T-helper 1 cell (primary cell): Measurements from ENCODE around the gene DGKQ.
"Not testable (repeated sequence)": the region's sequence is repeated elsewhere in the genome, so short reads cannot be mapped to it uniquely, and the experiment has no call there.

ENCODE experiments used
- DNase-seq, 5 donors: peaks; one replicate each; pipeline ENCODE4 v3.0.0-alpha.2; 2012 to 2020

The DGKQ gene

DNA sequence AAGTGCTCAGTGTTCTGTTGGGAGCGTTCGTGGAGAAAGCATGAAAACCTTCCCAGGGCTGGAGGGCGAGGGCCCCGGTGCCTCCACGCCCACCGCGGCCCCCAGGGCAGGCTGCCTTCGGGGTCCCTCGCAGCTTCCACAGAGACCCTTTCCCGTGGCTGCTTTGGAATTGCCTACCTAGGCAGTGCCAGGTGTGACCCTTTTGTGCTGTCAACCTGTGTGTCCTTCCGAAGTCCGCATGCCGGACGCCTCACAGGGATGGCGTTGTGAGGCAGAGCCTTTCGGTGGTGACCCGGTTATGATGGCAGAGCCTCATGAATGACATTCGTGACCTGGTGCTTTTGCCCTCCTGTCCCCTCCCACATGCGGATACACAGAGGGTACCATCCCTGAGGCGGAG, 23.7 kb downstream of the DGKQ start:
- no peak for DNase-seq

DNA sequence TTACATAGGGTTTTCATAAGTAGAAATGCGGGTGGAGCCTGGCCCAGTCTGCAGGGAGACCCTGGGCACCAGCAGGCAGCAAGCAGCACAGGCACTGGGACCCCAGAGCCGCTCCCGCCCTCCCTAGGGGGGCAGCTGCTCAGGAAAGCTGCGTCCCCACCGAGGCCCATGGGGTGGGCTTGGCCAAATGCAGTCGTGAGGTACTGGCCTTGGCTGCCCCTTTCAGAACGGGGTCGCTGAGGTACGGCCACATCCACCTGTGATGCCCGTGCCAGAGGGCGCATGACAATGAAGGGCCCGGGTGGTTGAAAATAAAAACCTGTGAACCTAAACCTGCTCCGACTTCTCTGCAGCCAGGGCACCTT, 24.5 kb downstream of the DGKQ start:
- no peak for DNase-seq

GRCh38 chr4:948101-948935, 25.1 kb downstream of the DGKQ start:
- peak in 1 of 5 donors; percentile 4 for DNase-seq

DNA sequence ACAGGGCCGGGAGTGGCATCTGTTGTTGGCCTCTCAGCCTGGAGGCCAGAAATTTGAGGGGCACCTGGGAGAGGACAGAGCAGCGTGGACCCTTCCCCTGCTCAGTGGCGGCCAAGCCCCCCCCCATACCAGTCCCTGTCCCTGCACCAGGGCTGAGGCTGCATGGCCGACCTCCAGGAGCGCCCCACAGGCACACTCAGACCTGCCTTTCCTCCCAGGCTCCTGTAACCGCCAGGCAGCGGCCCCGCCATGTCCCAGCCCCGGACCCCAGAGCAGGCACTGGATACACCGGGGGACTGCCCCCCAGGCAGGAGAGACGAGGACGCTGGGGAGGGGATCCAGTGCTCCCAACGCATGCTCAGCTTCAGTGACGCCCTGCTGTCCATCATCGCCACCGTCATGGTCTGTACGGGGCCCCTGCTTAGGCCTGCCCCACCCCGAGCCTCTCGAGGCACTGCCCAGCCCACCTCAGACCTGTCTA, 25.8 kb downstream of the DGKQ start:
- peak in 1 of 5 donors; percentile 8 for DNase-seq

- DNase-seq, result no peak
Measured at GRCh38 chr4:946517-947471, 26.6 kb downstream of the DGKQ start.

- no peak for DNase-seq
Measured at GRCh38 chr4:946103-946450, 27.3 kb downstream of the DGKQ start.

- no peak for DNase-seq
Measured at GRCh38 chr4:945274-946102, 27.9 kb downstream of the DGKQ start.

DNA sequence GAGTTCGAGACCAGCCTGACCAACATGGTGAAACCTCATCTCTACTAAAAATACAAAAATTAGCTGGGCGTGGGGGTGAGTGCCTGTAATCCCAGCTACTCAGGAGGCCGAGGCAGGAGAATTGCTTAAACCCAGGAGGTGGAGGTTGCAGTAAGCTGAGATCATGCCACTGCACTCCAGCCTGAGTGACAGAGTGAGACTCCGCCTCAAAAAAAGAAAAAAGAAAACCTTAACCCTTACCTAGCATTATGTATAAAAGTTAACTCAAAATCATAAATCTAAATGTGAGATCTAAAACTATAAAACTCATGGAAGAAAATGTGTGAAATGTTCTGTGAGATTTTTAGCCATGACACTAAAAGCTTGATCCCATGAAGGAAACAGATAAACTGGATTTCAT, 33.9 kb downstream of the DGKQ start:
- DNase-seq, result not testable (repeated sequence)

DNA sequence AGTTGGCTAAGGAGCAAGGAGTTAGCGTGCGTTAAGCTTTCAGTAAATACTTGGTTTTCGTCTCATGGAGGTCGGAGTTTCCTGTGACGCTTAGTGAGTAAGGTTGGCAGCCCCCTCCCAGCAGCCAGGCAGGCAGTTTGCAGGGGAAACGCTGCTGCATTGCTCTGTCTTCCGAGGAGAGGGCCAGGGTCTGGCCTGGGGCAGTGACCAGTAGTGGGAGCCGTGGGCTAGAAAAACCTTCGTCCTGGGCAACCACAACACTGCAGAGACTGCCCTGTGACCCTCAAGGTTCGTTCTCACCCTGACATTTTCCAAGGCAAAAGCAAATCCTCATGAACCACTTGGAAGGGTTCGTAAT, 40.7 kb downstream of the DGKQ start:
- no peak for DNase-seq

- DNase-seq, result peak; percentile 92 to 98 (median 94)
Measured at GRCh38 chr4:931960-932712, 41.2 kb downstream of the DGKQ start, which contains the start of the genes GAK and TMEM175. Gene GAK (minus strand): TSS chr4:932316. CDS start chr4:932187, 129 bp downstream. Gene TMEM175 (plus strand): TSS chr4:932460. CDS start chr4:947740, 15,280 bp downstream.

DNA sequence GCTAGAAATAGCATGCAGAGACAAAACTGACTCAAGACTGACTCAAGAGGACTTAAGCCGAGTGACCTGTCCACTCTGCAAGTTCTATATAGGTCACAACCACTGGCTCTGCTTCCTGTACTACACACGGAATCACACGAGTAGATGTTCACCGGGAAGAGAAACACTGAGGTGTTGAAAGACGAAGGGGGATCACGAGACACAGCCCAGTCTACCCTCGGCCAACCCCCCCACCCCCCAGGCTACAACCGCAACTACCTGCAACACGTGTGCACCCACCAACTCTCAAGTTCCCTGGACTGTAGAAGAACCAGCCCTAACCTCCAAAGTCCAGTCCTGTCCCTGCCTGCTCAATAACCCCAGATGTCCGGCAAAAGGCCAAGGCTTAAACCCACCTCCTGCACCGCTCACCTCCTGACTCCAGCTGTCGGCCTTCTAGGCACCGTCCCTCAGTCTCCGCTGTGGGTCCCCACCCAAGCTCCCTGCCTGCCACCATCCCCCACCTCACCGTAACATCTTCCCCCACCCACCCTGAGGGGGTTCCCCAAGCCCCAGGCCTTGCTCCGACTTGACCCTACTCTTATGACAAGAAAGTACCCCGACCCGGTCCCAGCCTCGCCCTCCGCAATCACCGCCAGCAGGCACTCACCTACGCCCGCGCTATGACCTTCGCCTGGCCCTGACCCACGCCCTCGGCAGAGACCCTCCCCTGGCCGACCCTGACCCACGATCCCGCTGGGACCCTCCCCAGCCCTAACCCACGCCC, 42.0 kb downstream of the DGKQ start:
- DNase-seq, result peak in 1 of 5 donors; percentile 8

DNA sequence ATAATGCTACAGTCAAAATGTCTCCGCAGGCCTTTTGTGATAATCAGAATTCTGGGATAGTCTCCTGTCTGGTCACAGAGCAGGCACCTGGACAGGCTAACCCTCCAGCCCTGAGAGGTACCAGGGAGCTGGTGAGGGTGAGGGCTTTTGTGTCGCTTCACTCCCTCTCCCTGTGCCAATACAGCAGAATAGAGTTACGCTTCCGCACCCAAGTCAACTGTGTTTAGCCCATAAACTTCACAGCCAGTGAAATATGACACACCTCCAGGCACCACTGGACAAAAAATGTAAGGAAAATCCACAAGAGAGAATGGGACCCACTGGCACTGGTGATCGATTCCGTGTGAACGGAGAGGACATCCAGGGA, 42.6 kb downstream of the DGKQ start:
- no peak for DNase-seq

- DNase-seq, result peak in 1 of 5 donors; percentile 11
Measured at GRCh38 chr4:930028-930551, 43.3 kb downstream of the DGKQ start.

DNA sequence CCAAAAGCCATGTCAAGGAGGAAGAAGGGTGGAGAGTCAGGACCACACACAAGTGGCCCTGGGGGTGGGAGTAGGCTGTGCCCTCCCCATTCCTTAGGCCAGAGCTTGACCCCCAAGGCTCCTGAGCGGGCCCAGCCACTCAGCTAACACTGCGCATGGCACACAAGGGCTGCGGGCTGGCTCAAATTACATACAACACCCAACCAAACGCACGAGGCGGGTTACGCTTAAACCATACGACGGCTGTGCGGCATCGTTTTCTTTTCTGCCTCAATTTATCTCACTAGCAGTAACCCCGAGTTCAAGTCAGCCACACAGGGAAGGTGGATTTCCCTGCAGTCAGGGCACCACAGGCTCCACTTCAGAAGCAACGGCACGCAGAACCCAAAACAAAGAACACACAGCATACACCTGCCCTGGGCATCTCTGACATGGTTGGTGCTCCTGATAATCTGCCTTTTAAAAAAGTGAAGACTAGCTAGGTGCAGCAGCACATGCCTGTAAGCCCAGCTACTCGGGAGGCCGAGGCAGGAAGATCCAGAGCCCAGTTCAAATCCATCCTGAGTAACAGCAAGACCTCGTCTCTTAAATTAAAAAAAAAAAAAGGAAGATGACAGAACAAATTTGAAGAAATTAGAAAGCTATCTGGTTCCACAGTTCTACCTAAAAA, 44.1 kb downstream of the DGKQ start:
- no peak for DNase-seq

DNA sequence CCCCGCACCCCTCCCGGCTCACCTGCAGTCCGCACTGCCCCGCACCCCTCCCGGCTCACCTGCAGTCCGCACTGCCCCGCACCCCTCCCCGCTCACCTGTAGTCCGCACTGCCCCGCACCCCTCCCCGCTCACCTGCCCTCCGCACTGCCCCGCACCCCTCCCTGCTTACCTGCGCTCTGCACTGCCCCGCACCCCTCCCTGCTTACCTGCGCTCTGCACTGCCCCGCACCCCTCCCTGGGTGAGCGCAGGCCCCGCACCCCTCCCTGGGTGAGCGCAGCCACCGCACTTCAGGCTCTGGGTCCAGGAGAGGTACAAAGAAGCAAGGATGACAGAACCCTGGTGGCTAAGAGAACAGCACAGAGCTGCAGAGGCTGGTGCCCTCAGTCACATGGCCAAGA, 45.8 kb downstream of the DGKQ start:
- DNase-seq, result not testable (repeated sequence)

GRCh38 chr4:926538-926937, 46.8 kb downstream of the DGKQ start:
- no peak for DNase-seq

DNA sequence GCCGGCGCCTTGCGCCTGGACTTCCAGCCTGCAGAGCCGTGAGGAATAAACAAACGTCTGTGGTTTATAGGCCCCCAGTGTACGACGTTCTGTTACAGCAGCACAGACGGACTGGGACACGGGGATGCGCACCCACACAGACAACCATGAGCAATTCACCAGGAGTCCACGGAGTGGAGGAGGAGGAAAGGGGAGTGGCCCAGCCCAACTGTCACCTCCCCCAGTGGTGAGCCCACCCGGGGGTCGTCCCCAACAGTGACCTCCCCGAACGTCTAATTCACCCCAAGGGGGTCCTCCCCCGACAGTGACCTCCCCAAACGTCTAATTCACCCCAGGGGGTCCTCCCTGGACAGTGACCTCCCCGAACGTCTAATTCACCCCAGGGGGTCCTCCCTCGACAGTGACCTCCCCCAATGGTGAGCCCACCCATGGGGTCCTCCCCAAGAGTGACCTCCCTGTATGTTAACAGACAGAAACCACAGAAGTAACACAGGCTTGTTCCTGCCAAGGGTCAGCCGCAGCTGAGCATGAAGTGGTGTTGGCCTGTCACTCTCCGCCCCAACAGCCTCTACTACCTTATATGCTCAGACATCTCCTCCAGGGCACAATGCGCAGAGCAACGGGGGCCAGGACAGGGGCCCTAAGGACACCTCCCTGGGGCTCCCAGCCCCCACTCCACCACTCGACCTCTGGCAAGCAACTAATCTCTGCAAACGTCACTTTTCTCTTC, 47.4 kb downstream of the DGKQ start:
- no peak for DNase-seq

DNA sequence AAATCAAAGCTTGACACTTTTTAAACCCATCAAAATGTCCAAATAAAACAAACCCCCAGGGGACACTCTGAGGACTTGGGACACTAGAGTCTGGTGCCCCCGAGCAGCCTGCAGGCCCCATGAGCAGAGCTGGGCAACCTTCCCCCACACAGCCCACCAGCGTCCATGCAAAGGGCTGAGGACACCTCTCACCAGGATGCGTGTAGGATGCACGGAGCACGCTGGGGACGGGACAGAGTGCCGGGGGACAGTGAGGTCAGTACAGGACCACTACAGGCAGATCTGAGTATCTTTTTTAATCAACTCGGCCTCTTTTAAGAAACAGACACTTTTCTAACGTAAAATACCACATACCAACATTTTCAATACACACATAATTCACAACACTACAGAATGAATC, 48.2 kb downstream of the DGKQ start:
- no peak for DNase-seq
